Measurements from ENCODE around the gene SEMA3G.

- TF ChIP-seq CTCF (IDR thresholded peaks at IDR 0.05; ENCODE audit: low read depth, low read length, poor library complexity, severe bottlenecking) (no peak), EZH2phosphoT487 (IDR thresholded peaks at IDR 0.05; ENCODE audit: borderline replicate concordance, low read length) (no peak)
Measured at GRCh38 chr3:52401551-52401950, 43.4 kb downstream of the SEMA3G start.
